GM21390 (cell line): ENCODE measurements around the gene ADK.

ENCODE experiments used
- ATAC-seq: cut with Tn5 transposase; IDR thresholded peaks from one replicate; pipeline ENCODE4 v1.9.1; 2021; ENCODE audit not compliant: unreplicated experiment

ADK gene

DNA sequence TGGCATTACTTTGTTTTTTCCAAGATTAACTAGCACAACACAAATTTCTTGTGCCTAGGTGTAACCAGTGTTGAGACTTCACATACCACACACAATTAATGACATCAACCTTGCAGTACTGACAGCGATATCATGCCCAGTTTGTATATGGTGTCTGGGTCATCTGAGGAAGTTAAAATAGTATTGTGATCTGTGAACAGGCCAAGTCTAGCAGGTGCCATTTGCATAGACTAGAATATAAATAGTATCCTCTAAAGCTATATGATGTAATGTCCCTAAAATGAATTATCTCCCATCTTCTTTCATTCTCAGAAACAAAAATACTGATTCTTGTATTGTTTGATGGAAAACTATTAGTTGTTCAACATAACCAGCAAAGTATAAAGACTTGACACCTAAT lies 499.6 kb downstream of the ADK start:
- no peak for ATAC-seq

DNA sequence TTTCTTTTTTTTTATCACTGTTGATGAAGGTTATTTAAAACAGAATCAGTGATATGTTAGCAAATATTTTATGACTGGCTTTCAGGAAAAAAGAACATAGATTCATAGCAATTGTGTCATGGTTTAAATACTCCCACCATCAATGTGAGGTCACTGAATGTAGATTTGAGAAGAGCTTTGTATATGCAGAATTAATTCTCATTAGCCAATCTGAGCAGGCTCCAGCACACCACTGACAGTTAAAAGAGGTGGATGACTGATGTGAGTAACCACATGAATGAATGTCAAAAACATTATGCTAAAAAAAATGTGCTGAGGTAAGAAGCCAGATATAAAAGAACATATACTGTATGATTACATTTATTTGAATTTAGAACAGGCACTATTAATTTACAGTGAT lies 500.5 kb downstream of the ADK start:
- ATAC-seq = no peak

DNA sequence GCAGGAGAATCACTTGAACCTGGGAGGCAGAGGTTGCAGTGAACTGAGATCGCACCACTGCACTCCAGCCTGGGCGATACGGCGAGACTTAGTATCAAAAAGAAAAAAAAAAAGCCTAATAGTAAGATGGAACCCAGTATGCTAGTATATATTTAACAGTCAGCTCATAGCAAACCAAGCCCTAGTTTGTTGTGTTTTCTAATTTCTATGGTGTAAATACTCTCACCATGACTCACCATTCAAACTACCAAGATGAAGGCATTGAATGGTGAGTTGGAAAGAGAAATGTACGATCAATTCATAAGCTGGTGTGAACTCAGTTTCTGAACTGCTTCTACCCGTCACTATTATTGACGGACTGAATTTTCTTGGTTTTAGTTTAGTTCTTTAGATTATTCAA lies 501.6 kb downstream of the ADK start:
- no peak for ATAC-seq

DNA sequence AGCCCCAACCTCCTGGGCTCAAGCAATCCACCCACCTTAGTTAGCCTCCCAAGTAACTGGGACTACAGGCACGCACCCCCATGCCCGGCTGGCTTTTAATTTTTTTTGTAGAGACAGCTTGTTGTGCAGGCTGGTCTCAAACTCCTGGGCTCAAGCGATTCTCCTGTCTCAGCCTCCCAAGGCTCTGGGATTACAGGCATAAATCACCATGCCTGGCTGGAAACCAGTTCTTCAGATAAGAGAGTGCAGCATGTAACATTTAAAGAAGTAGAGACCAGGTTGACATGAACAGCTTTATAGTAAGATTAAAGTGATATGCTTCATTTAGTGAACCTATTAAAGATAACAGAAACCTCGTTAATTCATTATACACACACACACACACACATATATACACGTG lies 507.5 kb downstream of the ADK start:
- no peak for ATAC-seq

DNA sequence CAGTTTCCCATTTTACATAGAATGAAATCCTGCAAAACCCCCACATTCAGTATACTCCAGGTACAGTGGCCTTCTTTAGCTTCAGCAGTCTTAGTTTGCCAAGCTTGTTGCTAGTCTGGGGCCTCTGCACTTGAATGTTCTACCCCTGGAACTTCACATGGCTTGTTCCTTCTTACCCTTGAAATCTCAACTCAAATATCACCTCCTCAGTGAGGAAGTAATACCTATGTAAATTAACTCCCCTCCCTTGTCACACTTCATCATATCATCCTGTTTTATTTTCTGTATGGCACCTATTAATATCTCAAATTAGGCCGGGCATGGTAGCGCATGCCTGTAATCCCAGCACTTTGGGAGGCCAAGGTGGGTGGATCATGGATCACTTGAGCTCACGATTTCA lies 511.6 kb downstream of the ADK start:
- no peak for ATAC-seq

DNA sequence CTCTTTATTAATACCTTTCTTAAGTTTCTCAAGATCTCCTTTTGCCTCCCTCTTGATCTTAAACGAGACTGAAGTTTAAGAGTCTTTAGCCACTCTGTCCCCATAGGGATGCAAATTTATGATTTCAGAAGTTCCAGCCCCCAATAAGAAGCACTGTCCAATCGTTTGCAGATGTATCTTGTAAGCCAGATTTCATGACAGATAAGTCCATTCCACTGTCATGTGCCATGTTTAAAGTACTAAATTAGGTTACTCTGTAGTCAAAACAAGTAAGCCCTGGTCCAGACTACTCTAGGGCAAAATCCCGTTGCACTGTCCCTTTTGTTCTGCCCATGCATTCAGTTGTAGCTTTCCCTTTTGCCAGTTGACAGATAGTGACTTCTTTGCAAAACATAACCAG lies 518.2 kb downstream of the ADK start:
- no peak for ATAC-seq

DNA sequence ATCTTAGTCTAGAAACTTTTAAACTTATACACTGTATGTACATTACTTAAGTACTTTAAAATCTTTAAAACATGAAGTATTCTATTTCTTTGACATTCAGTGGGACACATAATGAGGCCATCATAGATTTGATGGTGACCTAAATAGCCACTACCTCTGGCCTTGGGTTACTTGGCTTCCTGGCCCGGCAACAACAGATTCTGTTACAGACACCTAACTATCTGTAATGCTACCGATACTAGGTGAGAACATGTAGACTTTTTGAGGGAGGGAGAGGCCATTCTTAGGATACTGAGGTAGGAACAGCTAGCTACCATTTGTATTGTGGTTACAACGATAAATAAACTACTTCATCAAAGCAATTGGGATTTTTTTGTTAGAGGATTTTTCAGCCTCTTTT lies 520.7 kb downstream of the ADK start:
- no peak for ATAC-seq

DNA sequence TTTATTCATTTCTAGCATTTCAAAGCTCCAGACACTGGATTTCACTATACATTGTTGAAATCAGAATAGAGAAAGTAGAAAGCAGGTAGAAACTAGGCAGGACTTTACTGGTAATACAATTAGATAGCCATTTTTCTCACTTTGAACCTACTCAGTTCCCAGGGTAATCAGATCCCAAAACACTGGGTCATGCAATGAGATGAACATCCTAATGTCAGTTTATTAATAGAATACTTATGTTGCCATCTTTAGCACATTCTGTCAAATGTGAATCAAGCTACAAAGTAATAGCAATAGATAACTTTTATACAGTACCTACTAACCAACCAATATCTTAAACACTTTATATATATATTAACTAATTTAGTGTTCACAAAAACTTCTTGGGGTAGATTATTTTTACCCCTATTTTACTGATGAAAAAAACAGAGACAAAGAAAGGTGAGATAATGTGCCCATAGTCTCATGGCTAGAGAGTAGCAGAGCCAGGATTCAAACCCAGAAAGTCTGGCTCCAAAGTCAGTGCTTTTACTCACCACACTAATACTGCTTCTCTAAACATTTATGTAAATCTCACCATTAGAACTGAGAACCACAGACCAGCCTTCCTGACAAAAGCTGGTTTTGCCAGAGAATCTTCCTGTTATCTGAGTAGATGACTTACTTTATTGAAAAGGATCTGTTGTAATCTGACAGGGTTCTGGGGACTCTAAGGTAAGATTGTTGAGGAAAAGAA lies 521.6 kb downstream of the ADK start:
- ATAC-seq = no peak

DNA sequence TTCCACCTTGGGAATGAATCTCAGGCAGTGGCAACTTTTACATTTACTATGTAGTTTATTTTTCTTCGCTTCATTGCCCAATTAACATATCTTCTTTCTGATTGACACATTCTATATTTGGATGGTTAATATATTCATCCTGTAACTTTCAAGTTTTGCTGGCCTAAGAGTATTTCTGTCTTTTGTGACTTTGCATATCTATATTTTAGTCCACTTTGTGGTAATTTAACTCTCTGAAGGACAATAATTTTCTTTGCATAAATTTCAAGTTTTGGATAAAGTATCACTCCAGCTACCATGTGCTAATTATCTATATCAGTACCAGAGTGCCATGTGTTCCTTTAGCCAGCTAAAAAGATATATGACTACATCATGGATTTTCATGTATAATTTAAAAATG lies 523.9 kb downstream of the ADK start:
- ATAC-seq = no peak

DNA sequence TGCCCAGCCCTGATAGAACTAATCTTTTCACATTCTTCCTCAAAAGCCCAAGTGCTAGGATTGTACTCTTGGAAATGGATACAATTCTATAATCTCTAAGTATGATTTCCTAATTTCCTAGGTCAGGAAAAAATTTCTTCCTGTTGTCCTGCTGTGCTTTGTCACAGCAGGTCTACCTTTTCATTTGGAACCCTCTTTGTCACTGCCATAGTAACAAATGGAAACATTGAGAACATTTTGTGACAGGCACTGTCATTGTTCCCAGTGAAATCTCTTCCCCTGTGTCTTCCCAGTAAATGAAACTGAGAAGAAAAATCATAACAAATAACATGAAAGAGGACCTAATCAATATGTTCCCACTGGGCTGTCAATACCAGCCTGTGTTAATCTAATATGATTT lies 524.5 kb downstream of the ADK start:
- ATAC-seq = no peak

DNA sequence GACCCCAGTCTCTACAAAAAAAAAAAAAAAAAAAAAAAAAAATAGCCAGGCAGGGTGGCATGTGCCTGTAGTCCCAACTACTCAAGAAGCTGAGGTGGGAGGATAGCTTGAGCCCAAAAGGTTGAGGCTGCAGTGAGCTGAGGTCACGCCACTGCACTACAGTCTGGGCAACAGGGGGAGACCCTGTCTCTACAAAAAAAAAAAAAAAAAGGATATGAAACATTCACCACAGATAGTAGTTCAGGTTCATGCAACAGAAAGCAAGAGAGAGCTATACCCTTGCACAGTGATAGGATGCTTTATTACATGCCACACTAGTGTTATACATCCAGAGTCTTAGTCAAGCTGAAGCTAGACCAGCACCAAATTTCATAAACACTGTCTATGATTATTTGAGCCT lies 526.9 kb downstream of the ADK start:
- peak; percentile 74 for ATAC-seq

DNA sequence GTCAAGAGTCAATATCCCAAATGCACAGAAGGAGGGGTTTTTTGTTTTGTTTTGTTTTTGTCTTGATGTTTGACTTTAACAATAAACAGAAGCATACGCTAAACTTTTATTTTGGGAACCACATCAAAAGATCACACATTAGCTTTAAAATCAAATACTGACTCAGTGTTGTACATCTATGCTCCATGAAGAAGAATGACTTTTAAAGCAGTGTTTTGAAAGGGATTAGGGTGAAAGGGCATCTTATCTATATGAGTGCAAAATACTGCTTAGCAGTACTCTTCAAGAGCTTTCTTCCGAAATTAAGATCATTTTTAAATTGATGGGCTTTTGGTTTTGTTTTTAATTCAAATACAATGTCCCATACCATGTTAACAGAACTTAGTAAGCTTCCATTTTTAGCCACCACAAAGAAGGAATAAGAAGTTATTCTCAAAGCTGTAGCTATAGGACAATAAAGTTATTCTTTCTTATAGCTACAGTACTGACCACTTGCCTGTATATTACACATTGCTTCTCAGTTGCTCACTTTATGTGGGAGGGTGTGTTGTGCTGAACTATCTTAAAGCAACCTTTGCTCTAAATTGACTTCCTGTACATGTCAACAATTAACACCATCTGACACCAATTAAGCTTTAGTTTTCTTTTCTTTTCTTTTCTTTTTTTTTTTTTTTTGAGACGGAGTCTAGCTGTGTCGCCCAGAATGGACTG lies 531.1 kb downstream of the ADK start:
- ATAC-seq = no peak

DNA sequence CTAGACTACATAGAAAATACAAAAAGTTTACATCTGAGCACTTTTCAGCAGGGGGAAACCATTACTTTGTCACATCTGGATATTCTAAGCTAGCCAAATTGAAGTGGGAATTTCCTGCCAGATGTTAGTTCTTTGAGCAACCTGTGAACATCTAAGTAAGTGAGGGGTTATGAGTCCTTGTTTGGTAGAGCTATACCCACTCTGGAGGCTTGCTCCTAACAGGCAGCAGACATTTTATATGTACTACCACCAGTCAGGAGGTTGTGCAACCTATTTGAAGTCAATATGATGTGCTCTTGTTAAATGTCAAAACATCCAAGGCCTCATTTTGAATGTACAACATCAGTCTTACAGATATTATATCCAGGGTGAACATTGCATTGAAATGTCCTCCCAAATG lies 532.0 kb downstream of the ADK start:
- ATAC-seq = no peak

DNA sequence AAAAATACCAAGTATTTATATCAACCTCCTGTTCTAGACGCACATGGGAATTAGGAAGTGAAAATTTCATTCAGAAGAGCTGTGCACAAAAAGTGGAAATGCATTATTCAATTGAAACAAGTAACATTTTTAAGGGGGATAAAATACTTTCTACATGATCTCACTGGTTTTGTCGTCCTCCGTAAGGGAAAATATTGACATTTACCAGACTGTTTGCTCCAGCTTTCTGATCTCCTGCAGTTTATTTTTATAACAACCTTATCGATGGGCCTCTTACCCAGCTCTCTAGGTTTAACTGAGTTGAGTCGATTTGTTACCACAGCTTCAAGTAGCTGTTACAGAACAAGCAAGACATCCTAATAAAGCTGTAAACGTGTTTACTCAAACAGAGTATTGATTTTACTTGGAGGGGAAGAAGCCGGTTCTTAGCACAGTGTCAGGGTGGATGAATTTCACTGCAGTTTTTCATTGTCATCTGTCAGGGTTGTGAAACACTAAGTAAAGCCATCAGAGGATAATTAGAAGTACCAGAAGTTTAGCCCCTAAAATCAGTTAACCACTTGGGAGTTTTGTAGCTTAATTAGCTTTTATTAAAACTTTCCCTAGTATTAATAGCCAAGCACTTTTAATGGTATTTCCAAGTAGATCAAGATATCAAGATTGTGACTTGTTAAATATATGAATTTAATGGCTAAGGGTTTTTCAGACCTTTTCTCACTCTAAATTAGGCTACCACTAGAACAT lies 532.8 kb downstream of the ADK start:
- no peak for ATAC-seq

DNA sequence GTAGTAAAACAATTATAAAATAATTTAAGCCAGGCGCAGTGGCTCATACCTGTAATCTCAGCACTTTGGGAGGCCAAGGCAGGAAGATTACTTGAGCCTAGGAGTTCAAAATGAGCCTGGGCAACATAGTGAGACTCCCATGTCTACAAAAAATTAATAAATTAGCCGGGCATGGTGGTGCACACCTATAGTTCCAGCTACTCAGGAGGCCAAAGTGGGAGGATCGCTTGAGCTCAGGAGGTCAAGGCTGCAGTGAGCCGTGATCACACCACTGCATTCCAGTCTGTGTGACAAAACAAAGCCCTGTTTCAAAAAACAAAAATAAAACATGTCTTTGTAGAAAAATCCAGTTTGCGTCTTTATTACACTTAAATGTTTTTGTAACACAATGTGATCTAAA lies 533.4 kb downstream of the ADK start:
- no peak for ATAC-seq

DNA sequence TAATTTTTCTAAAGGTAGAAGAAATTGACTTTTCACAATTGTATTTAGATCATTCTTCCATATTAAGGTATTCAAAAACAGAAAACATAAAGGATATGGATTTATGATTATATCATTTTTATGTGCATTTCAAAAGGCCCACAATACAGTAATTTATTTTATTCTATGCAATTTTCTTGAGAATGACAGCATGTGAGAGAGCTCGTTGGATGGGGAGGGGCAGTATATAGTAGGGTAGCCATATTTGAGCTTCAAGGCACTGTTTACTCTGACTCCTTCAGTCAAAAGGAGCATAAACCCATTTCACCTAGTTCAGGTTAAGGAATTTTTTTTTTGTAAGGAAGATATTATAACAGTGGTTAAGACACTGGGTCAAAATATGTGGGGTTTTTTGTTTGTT lies 534.5 kb downstream of the ADK start:
- no peak for ATAC-seq

DNA sequence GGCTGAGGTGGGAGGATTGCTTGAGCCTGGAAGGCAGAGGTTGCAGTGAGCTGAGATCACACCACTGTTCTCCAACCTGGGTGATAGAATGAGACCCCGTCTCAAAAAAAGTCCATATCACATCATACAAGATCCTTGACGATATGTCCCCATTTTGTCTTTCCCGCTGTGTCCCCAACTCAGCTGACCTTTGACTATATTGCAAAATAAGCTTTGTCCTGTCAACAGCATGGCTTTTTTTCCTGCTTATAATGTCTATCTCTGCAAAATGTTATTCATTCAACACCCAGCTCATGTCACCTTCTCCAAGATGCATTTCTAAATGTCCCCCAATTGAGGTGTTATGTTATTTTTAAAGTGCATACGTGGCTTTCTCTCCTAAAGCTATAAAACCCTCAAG lies 539.4 kb downstream of the ADK start:
- no peak for ATAC-seq

DNA sequence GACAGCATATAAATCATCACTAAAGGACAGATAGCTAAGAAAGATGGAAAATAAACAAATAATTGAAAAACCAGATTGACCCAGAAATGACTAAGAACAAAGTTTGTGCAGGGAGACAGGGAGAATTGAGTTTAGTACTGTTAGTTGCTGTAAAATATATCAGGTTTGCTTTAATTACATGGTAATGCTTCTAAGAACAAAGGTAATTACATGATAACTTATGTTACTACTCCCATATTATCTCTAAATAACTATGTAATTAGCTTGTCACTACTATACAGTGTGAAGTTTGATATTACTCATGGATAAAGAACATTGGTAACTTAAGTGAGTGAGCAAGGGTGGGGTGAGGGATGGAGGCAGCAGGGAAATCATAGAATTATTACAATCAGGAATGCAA lies 540.1 kb downstream of the ADK start:
- ATAC-seq = no peak

DNA sequence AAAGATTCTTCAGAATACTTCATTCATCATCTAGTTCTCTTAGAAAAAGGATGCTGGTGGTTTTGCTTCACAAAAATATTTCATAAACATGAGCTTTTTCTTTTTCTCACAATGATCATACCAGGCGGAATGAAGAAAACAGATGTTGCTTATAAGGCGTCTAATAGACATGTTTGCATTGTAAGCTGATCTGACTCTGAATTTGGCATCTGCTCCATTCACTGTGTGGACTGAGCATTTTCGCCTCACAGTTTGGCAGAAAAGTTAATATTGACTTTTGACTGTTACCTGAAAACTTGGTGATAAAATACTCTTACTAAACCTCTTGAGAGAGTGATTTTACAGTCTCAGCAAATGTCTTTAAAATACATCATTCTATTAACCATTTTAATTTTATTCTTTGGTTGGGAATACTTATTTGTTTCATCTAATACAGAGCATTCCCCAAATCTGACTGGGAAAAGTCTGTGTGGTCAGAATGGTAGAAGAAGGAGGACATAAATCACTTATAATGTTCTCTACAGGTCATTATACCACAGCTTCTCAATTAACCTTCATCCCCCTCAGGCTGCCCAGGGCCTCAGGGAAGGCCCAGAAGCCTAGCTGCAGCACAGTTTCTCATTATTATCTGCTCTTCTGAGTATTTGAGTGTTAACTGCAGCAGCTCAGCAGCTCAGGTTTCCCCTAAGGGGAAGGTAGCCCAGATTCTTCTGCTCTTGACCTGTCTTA lies 553.8 kb downstream of the ADK start:
- no peak for ATAC-seq

DNA sequence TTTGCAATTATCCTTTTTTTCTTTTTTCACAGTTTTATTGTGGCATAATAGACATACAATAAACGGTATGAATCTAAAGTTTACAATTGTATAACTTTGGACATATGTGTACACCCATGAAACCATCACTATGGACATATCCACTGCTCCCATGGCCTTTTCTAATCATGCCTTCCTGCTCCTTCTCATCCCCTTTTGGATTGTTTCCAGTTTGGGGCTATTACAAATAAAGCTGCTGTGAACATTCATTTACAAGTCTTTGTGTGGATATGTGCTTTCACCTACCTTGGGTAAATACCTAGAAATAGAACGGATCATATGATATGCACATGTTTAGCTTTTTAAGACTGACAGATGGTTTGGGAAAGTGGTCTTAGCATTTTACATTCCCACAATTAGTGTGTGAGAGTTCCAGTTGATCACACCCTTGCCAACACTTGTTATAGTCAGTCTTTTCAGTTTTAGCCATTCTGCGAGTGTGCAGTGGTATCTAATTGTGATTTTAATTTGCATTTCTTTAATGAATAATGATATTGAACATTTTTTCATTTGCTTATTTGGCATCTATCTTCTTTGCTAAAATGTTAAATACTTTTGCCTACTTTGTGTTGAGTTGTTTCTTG lies 554.4 kb downstream of the ADK start:
- ATAC-seq = no peak

DNA sequence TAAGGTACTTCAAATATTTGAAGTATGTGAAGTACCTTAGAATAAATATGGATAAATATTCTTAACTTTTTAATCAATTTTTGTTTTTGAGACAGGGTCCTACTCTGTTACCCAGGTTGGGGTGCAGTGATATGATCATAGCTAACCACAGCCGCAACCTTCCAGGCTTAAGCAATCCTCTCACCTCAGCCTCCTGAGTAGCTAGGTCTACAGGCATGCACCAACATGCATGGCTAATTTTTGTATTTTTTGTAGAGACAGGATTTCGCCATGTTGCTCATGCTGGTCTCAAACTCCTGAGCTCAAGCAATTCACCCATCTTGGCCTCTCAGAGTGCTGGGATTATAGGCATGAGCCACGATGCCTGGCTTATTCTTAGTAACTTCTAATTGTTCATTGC lies 555.9 kb downstream of the ADK start:
- no peak for ATAC-seq
